Choroid plexus epithelial cell (primary cell): ENCODE results near the gene JOSD2.
A peak's percentile ranks its signal among the peaks of the same experiment; 100 is the strongest.
"Not testable (repeated sequence)": the region's sequence is repeated elsewhere in the genome, so short reads cannot be mapped to it uniquely, and the experiment has no call there.

Experiments
- DNase-seq: peaks from one replicate; pipeline ENCODE4 v3.0.0-alpha.2; 2010; ENCODE audit warnings: low read depth
- H3K4me3 ChIP-seq: 2 replicates; pipeline ENCODE4 v1.5.1; 2011; ENCODE audit warnings: low read depth, mild to moderate bottlenecking, control low read depth, low read length, moderate library complexity
- TF ChIP-seq, protein P1 (sequence below): conservative IDR thresholded peaks from 2 replicates; pipeline ENCODE4 v1.5.1; 2011; ENCODE audit warnings: low read depth, mild to moderate bottlenecking, control low read depth, inconsistent platforms, low read length, moderate library complexity

Gene JOSD2

DNA sequence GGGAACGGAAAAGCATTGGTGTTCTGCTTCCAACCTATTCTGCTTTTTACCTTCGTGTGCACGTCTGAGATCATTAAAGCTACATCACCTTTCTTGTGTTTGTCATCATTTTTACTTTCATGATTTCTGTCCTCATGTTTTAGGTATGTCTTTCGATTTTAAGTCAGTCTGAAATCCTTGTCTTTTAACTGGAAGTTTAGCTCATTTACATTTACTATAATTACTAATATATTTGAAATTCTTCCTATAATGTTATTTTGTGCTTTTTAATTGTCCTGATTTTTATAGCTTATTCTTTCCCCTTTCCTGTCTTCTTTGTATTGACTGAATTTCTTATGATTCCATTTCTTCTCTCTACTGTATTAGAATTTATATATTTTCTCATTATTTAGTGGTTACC lies 22.0 kb upstream of the JOSD2 start:
- TF ChIP-seq, protein P1, sequence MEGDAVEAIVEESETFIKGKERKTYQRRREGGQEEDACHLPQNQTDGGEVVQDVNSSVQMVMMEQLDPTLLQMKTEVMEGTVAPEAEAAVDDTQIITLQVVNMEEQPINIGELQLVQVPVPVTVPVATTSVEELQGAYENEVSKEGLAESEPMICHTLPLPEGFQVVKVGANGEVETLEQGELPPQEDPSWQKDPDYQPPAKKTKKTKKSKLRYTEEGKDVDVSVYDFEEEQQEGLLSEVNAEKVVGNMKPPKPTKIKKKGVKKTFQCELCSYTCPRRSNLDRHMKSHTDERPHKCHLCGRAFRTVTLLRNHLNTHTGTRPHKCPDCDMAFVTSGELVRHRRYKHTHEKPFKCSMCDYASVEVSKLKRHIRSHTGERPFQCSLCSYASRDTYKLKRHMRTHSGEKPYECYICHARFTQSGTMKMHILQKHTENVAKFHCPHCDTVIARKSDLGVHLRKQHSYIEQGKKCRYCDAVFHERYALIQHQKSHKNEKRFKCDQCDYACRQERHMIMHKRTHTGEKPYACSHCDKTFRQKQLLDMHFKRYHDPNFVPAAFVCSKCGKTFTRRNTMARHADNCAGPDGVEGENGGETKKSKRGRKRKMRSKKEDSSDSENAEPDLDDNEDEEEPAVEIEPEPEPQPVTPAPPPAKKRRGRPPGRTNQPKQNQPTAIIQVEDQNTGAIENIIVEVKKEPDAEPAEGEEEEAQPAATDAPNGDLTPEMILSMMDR: no peak
- no peak overlapping the region for H3K4me3 ChIP-seq
- DNase-seq: no peak

DNA sequence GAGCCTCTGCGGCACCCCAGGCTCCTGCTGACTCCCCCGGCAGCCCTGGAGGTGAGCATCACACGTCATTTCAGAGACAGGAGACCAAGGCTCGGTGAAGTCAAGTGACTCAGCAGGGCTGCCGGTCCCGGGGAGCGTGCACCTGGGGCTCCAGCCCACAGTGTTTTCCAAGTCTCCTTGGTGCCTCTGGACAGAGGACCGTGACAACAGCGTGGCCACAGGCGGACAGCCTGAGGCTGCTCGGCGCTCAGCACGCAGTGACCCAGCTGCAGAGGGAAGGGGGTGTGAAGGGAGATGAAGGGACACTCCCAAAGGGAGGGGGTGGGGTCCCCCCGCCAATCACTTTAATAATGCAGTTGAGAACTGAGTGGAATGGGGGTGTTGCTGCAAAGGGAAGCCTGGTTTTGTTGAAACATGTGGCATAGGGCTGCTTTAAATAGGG lies 20.2 kb upstream of the JOSD2 start:
- H3K4me3 ChIP-seq: no peak overlapping the region
- TF ChIP-seq, protein P1: no peak
- no peak for DNase-seq

DNA sequence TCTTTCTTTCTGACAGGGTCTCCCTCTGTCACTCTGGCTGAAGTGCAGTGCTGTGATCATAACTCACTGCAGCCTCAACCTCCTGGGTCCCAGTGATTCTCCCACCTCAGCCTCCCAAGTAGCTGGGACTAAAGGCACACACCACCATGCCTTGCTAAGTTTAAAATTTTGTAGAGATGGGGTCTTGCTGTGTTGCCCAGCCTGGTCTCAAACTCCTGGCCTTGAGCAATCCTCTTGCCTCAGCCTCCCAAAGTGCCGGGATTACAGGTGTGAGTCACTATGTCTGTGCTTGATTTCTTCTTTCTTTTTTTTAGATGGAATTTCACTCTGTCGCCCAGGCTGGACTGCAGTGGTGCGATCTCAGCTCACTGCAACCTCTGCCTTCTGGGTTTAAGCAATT lies 17.1 kb upstream of the JOSD2 start:
- H3K4me3 ChIP-seq, DNase-seq: not testable (repeated sequence)

DNA sequence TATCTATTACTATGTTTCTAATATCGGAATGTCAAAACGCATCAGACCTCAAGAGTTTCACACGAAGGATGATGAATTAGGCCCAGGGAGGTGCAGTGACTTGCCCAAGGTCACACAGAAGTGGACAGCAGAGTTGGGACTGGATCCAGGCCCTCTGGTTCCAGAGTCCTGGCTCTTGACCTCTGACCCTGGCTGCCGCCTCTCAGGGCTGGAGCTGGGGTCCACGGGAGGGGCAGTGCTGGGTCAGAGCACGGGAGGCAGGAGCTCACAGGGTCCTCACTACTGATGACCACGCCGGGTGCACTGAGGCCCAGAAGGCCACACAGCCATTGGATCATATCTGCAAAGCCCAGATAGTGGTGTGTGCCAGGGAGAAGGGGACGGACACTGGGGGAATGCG lies 11.9 kb upstream of the JOSD2 start:
- H3K4me3 ChIP-seq: no peak overlapping the region
- TF ChIP-seq, protein P1: no peak

DNA sequence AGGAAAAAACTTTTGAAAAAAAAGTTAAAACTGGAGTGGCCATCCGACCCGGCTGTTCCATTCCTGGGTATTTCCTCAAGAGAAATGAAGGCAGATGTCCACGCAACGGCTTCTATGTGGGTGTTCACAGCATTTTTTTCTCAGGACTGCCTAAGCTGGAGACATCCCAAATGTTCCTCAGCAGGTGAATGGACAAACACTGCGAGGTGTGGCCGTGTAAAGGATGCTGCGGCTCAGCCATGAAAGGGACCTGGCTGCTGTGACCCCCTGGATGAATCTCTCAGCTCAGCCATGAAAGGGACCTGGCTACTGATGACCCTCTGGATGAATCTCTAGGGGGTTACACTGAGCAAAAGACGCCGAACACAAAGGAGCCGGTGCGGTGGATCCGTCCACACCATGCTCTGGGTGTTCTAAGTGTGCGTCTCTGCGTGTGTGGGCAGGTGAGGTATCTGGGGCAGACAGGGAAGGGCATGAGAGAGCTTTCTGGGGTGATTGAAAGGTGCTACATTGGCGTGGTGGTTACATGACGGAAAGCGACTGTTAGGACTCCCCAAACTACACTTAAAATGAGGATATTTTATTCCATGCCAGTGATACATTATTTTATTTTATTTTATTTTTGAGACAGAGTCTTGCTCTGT lies 10.0 kb upstream of the JOSD2 start:
- TF ChIP-seq, protein P1: no peak
- DNase-seq: no peak
- H3K4me3 ChIP-seq: no peak overlapping the region

More for the DNA sequence above, 11.9 kb upstream of the JOSD2 start:
- DNase-seq: no peak

DNA sequence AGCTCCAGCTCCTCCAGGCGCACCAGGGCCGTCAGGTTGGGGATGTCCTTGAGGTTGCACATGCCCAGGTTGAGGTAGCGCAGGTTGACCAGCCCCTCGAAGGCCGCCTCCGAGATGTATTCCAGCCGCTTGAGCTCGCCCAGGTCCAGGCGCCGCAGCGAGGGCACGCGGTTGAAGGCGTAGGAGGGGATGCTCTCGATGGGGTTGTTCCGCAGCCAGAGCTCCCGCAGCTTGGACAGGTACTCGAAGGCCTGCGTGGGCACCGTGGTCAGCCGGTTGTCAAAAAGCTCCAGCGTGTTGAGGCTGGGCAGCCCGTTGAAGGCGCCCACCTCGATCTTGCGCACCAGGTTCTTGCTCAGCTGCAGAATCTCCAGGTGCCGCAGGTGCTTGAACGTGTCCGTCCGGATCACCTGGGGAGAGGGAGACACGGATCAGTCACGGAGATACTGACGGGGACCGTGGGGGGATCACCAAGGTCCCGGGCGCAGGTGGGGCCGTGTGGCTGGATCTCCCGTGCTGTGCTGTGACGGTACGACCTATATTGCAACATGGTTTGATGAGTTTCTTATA lies 8.1 kb upstream of the JOSD2 start:
- TF ChIP-seq, protein P1: no peak
- no peak overlapping the region for H3K4me3 ChIP-seq
- no peak for DNase-seq

DNA sequence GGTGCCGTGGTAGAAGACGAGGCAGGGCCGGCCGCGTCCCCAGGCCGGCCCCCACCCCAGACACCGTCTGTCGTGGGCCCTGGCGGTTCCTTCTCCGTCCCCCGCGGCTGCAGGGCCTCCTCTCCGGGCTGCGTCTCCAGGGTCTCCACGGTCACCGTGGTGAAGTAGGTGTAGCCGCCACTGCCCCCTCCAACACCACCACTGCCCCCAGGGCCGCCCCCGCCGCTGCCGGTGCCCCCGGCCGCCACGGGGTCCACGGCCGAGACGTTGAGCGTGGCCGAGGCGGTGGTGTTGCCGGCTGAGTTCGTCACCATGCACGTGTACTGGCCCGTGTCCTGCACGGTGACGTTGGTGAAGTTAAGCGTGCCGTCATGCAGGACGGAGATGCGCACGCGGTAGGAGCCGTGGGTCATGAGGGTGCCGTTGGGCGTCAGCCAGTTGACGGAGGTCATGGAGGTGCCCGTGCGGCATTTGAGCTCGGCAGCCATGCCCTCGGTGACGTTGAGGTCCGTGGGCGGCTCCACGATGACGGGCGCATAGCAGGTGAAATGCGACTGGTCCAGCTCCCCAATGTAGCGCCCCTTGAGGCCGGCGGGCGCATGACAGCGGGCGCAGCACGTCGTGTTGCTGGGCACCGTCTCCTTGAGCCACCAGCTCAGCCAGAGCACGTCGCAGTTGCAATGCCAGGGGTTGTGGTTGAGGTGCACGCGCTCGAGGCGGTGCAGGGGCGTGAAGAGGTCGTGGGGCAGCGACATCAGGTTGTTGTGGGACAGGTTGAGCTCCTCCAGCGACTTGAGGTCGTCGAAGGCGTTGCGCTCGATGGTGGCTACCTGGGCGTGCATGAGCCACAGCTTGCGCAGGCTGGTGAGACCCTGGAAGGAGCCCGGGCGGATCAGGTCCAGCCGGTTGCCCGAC lies 7.4 kb upstream of the JOSD2 start:
- no peak for DNase-seq
- TF ChIP-seq, protein P1: peak; percentile 13
- no peak overlapping the region for H3K4me3 ChIP-seq
